H1 (cell line): Measurements from ENCODE around the gene ALLC. TPM values are rescaled to one million over a fixed set of nuclear protein-coding genes. Genes with fewer than 3 reads are reported as not detected.

Source experiments
- CTCF ChIA-PET: fragments of 300-600 bp; sonication (Branson Sonifier 250); formaldehyde crosslinking; loops from one replicate; lab custom pipeline; 2021; ENCODE audit not compliant: partially characterized antibody; lab: Charles Lee
- POLR2A ChIA-PET: fragments of 300-600 bp; sonication (Branson Sonifier 250); formaldehyde crosslinking; loops from one replicate; lab custom pipeline; 2021; ENCODE audit warnings: inconsistent platforms; ENCODE audit not compliant: partially characterized antibody; lab: Charles Lee
- DNase-seq, 2 experiments: peaks; one replicate each; pipeline versions ENCODE4 v3.0.0 to v3.0.0-alpha.2; 2010 to 2022; ENCODE audit warnings: low spot score in 2 of 2, low read depth in 1 of 2, mixed read lengths in 1 of 2
- FAIRE-seq: peaks from 2 replicates; lab custom pipeline; 2011; peaks lifted over from hg19 to GRCh38; lab: Jason Lieb, UNC
- H2AFZ ChIP-seq: 2 replicates; pipeline ENCODE4 v1.8.1; 2012; ENCODE audit warnings: low read length, inconsistent platforms
- H2AK5ac ChIP-seq: 2 replicates; pipeline ENCODE4 v1.6.1; 2013; ENCODE audit warnings: low read depth, low read length
- H2BK120ac ChIP-seq: replicated peaks from 2 replicates; pipeline ENCODE3; 2013; ENCODE audit warnings: low read depth, low read length, inconsistent platforms
- H2BK12ac ChIP-seq: 2 replicates; pipeline ENCODE4 v1.6.1; 2013; ENCODE audit warnings: low read depth, low read length
- H2BK15ac ChIP-seq: 2 replicates; pipeline ENCODE4 v1.6.1; 2013; ENCODE audit warnings: low read length
- H2BK20ac ChIP-seq: 2 replicates; pipeline ENCODE4 v1.6.1; 2013; ENCODE audit warnings: low read length
- H2BK5ac ChIP-seq: 2 replicates; pipeline ENCODE4 v1.6.1; 2013; ENCODE audit warnings: low read depth, low read length
- H3K14ac ChIP-seq: 2 replicates; pipeline ENCODE4 v1.6.1; 2013; ENCODE audit warnings: inconsistent platforms; ENCODE audit not compliant: insufficient read length
- H3K18ac ChIP-seq: 2 replicates; pipeline ENCODE4 v1.6.1; 2013; ENCODE audit warnings: low read length; ENCODE audit errors: extremely low read depth
- H3K23ac ChIP-seq: 2 replicates; pipeline ENCODE4 v1.6.1; 2013; ENCODE audit warnings: inconsistent platforms; ENCODE audit not compliant: insufficient read length
- H3K23me2 ChIP-seq: 2 replicates; pipeline ENCODE4 v1.6.1; 2013; ENCODE audit warnings: low read depth, low read length
- H3K27ac ChIP-seq: 2 replicates; pipeline ENCODE4 v1.6.1; 2011; ENCODE audit warnings: low read depth, low read length, inconsistent platforms
- H3K27me3 ChIP-seq, 4 experiments: replicated peaks in 1 of 4; 1 replicate in 1 of 4; 2 replicates in 3 of 4; pipeline versions ENCODE4 v1.6.1 to v1.8.1; 2011 to 2013; ENCODE audit warnings: low read length in 3 of 4, mild to moderate bottlenecking in 3 of 4, inconsistent platforms in 2 of 4, mixed read lengths in 2 of 4, moderate library complexity in 1 of 4; ENCODE audit not compliant: control insufficient read depth in 3 of 4, insufficient read depth in 3 of 4; ENCODE audit errors: extremely low read depth in 1 of 4
- H3K36me3 ChIP-seq, 4 experiments: 2 replicates each; pipeline versions ENCODE4 v1.6.1 to v1.8.1; 2011 to 2013; ENCODE audit warnings: mild to moderate bottlenecking in 4 of 4, low read length in 3 of 4, moderate library complexity in 2 of 4, control low read depth in 1 of 4, inconsistent platforms in 1 of 4; ENCODE audit not compliant: insufficient read depth in 4 of 4, control insufficient read depth in 2 of 4
- H3K4ac ChIP-seq: replicated peaks from 2 replicates; pipeline ENCODE3; 2013; ENCODE audit warnings: low read length, low read depth, mixed read lengths, inconsistent platforms; ENCODE audit not compliant: insufficient read length
- H3K4me1 ChIP-seq, 4 experiments: replicated peaks in 1 of 4; 1 replicate in 1 of 4; 2 replicates in 3 of 4; pipeline versions ENCODE4 v1.6.1 to v1.8.1; 2011 to 2013; ENCODE audit warnings: low read length in 3 of 4, inconsistent platforms in 2 of 4, mixed read lengths in 1 of 4; ENCODE audit not compliant: insufficient read depth in 4 of 4, control insufficient read depth in 3 of 4
- H3K4me2 ChIP-seq, 2 experiments: 2 replicates each; pipeline versions ENCODE4 v1.6.1 to v1.8.1; 2011 to 2013; ENCODE audit warnings: low read depth in 2 of 2, low read length in 2 of 2, control low read depth in 1 of 2, inconsistent platforms in 1 of 2, mild to moderate bottlenecking in 1 of 2; ENCODE audit not compliant: insufficient read depth in 1 of 2
- H3K4me3 ChIP-seq, 4 experiments: fragments of 200-600, 300-600 bp in 1 of 4; sonication (generic), shearing (Covaris generic), sonication (Bioruptor Twin) in 1 of 4; 2 replicates each; pipeline versions ENCODE4 v1.5.1 to v1.8.1; 2011 to 2016; ENCODE audit warnings: low read length in 4 of 4, low read depth in 3 of 4, control low read depth in 2 of 4, inconsistent platforms in 2 of 4, mild to moderate bottlenecking in 2 of 4, mixed read lengths in 1 of 4, moderate library complexity in 1 of 4; ENCODE audit not compliant: insufficient read depth in 2 of 4; ENCODE audit errors: extremely low read depth in 1 of 4
- H3K56ac ChIP-seq: replicated peaks from 2 replicates; pipeline ENCODE3; 2013; ENCODE audit warnings: low read depth, mild to moderate bottlenecking, mixed read lengths, low read length, inconsistent platforms; ENCODE audit not compliant: insufficient read length
- H3K79me1 ChIP-seq: 2 replicates; pipeline ENCODE4 v1.6.1; 2013; ENCODE audit warnings: low read depth, low read length, control low read depth
- H3K79me2 ChIP-seq, 2 experiments: 2 replicates each; pipeline versions ENCODE4 v1.6.1 to v1.8.1; 2012 to 2013; ENCODE audit warnings: low read length in 2 of 2, mild to moderate bottlenecking in 2 of 2, inconsistent platforms in 1 of 2; ENCODE audit not compliant: insufficient read depth in 2 of 2, control insufficient read depth in 1 of 2
- H3K9ac ChIP-seq, 4 experiments: replicated peaks in 1 of 4; 1 replicate in 1 of 4; 2 replicates in 3 of 4; pipeline versions ENCODE4 v1.6.1 to v1.8.1; 2011 to 2013; ENCODE audit warnings: low read depth in 3 of 4, low read length in 3 of 4, control low read depth in 2 of 4, mild to moderate bottlenecking in 2 of 4, moderate library complexity in 2 of 4, inconsistent platforms in 1 of 4; ENCODE audit errors: extremely low read depth in 1 of 4
- H3K9me3 ChIP-seq, 2 experiments: 2 replicates each; pipeline versions ENCODE4 v1.6.1 to v1.8.1; 2012 to 2013; ENCODE audit warnings: mild to moderate bottlenecking in 2 of 2, moderate library complexity in 2 of 2, control low read depth in 1 of 2, inconsistent platforms in 1 of 2, low read depth in 1 of 2, low read length in 1 of 2, mixed read lengths in 1 of 2; ENCODE audit not compliant: insufficient read depth in 2 of 2
- H4K20me1 ChIP-seq, 2 experiments: replicated peaks in 1 of 2; 2 replicates each; pipeline versions ENCODE3 to v1.8.1; 2011 to 2013; ENCODE audit warnings: inconsistent platforms in 2 of 2, low read length in 2 of 2, mild to moderate bottlenecking in 1 of 2; ENCODE audit not compliant: insufficient read depth in 2 of 2, control insufficient read depth in 1 of 2
- H4K5ac ChIP-seq: 2 replicates; pipeline ENCODE4 v1.6.1; 2013; ENCODE audit warnings: low read length, low read depth, mixed read lengths, inconsistent platforms; ENCODE audit not compliant: insufficient read length
- H4K8ac ChIP-seq: 2 replicates; pipeline ENCODE4 v1.8.0; 2013; ENCODE audit warnings: mild to moderate bottlenecking, moderate library complexity, low read length, inconsistent platforms; ENCODE audit not compliant: insufficient read depth; ENCODE audit errors: extremely low read depth
- H4K91ac ChIP-seq: replicated peaks from 2 replicates; pipeline ENCODE3; 2013; ENCODE audit warnings: low read length, mixed read lengths, inconsistent platforms; ENCODE audit not compliant: insufficient read length
- CHD2 ChIP-seq: IDR thresholded peaks from 2 replicates; pipeline ENCODE4 v1.6.1; 2012; ENCODE audit warnings: low read length, improper control_type of control experiment
- FOSL1 ChIP-seq: IDR thresholded peaks from 2 replicates; pipeline ENCODE4 v1.6.1; 2011; ENCODE audit warnings: mild to moderate bottlenecking, low read depth, low read length, moderate library complexity; ENCODE audit not compliant: insufficient read depth
- WGBS, 2 experiments: shearing (Covaris generic) in 1 of 2; methylation state at CpG; one replicate each; pipeline versions ENCODE4 v1.1.6 to v1.1.7; 2013 to 2015; ENCODE audit warnings: low lambda C conversion rate in 2 of 2, mixed read lengths in 2 of 2, inconsistent platforms in 1 of 2, low coverage in 1 of 2, missing lambda C conversion rate in 1 of 2; ENCODE audit not compliant: insufficient replicate concordance in 2 of 2, insufficient coverage in 1 of 2, insufficient read length in 1 of 2; ENCODE audit errors: extremely low coverage in 1 of 2, missing lambda C conversion rate in 1 of 2; 5-methylcytosine and 5-hydroxymethylcytosine counted together
- polyA plus RNA-seq, 7 experiments: library from polyadenylated mRNA; depleted of rRNA in 3 of 7; stranded (reverse) in 5 of 7; unstranded in 2 of 7; fragments of >200 nt in 5 of 7; fragments of 200-250 nt in 2 of 7; gene quantifications; 1 replicate in 5 of 7; 2 replicates in 1 of 7; 4 replicates in 1 of 7; pipeline versions ENCODE4 v1.2.1 to v1.2.3, GENCODE V29; 2011 to 2013; ENCODE audit warnings: missing spikeins in 2 of 7, mixed read lengths in 2 of 7
- total RNA-seq: library from RNA; stranded (reverse); fragmentation: NEBNext Ultra II Directional; extraction: Animal tissue kit (Norgen Biotek cat#: 25700); gene quantifications from 2 replicates; pipeline ENCODE4 v1.2.1, GENCODE V29; 2021

ALLC gene
- total and polyA plus RNA-seq, 2 of the 8 experiments (the other 6 are each of a cell fraction or from before 2014, with no cell fraction given): not detected

GRCh38 chr2:3626118-3626811 is 31.7 kb upstream of the ALLC start:
- CTCF ChIA-PET: interaction anchor here (0.6 to 1.2 kb wide), 4 partner anchors 11 to 32 kb away, joined by 3 read pairs; no protein-coding TSS in a partner anchor
- no peak overlapping the region for H3K27ac ChIP-seq
- no peak overlapping the region for H3K4me3 ChIP-seq
- WGBS, 2 experiments: 93% methylated on average over 12 of the region's 12 CpGs; no CpG with 5 or more reads in 1 of the 2 experiments
- H2BK5ac ChIP-seq: no peak overlapping the region
- no peak overlapping the region for H3K23ac ChIP-seq
- no peaks in the 10 kb centered on the region for H3K79me2 ChIP-seq
- H4K5ac ChIP-seq: no peak overlapping the region
- no peak overlapping the region for H3K4ac ChIP-seq
- H2AK5ac ChIP-seq: no peak overlapping the region
- H3K9me3 ChIP-seq: peaks cover 0 to 3% of the 10 kb centered on the region in 2 experiments; a peak in 1 of 4 replicates
- FAIRE-seq: no peak
- H2AFZ ChIP-seq: no peak overlapping the region
- no peaks in the 10 kb centered on the region for H3K79me1 ChIP-seq
- H3K4me2 ChIP-seq: no peak overlapping the region
- H2BK20ac ChIP-seq: no peak overlapping the region
- no peak overlapping the region for H3K56ac ChIP-seq
- no peaks in the 10 kb centered on the region for H3K36me3 ChIP-seq
- H2BK15ac ChIP-seq: no peak overlapping the region
- H2BK120ac ChIP-seq: no peak overlapping the region
- no peak overlapping the region for H2BK12ac ChIP-seq
- no peak for DNase-seq
- no peaks in the 10 kb centered on the region for H3K23me2 ChIP-seq
- no peak overlapping the region for H4K8ac ChIP-seq
- H4K91ac ChIP-seq: no peak overlapping the region
- H3K18ac ChIP-seq: no peak overlapping the region
- H3K14ac ChIP-seq: no peak overlapping the region
- TF ChIP-seq FOSL1 (no peak), CHD2 (no peak)
- no peaks in the 10 kb centered on the region; a peak in 1 of 7 replicates for H3K27me3 ChIP-seq
- POLR2A ChIA-PET: no interaction called here
- peaks cover 0 to 1% of the 10 kb centered on the region in 2 experiments for H4K20me1 ChIP-seq
- no peak overlapping the region for H3K9ac ChIP-seq
- H3K4me1 ChIP-seq: no peaks in the 10 kb centered on the region; a peak in 2 of 7 replicates
